HL-60 (cell line): ENCODE results near the gene ELAC2.

Experiments
- DNase-seq, 2 experiments: peaks; one replicate each; pipeline ENCODE4 v3.0.0-alpha.2; 2010 to 2020; ENCODE audit warnings: low read depth in 1 of 2, low spot score in 1 of 2
- H3K27ac ChIP-seq: fragments of 250-450 bp; sonication (Bioruptor Pico); replicated peaks from 2 replicates; pipeline ENCODE4 v1.5.1; 2020; ENCODE audit warnings: mild to moderate bottlenecking, moderate library complexity
- H3K27me3 ChIP-seq: fragments of 250-450 bp; sonication (Bioruptor Pico); 2 replicates; pipeline ENCODE4 v1.5.1; 2021; ENCODE audit warnings: mild to moderate bottlenecking, moderate library complexity; ENCODE audit not compliant: insufficient read depth, poor library complexity, severe bottlenecking
- H3K4me3 ChIP-seq: replicated peaks from 2 replicates; pipeline ENCODE4 v1.5.1; 2011; ENCODE audit warnings: mild to moderate bottlenecking, control low read depth, low read length; ENCODE audit not compliant: insufficient read depth
- GABPA ChIP-seq: IDR thresholded peaks from 2 replicates; pipeline ENCODE4 v1.6.1; 2012; ENCODE audit warnings: low read depth
- POLR2AphosphoS5 ChIP-seq: IDR thresholded peaks from 2 replicates; pipeline ENCODE4 v1.6.1; 2012; ENCODE audit warnings: low read depth
- SPI1 ChIP-seq: IDR thresholded peaks from 2 replicates; pipeline ENCODE4 v1.6.1; 2012; ENCODE audit warnings: low read depth, mild to moderate bottlenecking, borderline replicate concordance
- TF ChIP-seq, protein P1 (sequence below): IDR thresholded peaks from 2 replicates; pipeline ENCODE4 v1.6.1; 2012; ENCODE audit warnings: low read depth; ENCODE audit not compliant: insufficient replicate concordance
- TF ChIP-seq, protein P2 (sequence below): IDR thresholded peaks from one replicate; pipeline ENCODE4 v1.5.1; 2011; ENCODE audit warnings: low read length, control low read depth, inconsistent platforms; ENCODE audit not compliant: insufficient read depth

Gene ELAC2

GRCh38 chr17:13030056-13030455, 12.2 kb upstream of the ELAC2 start:
- Histone ChIP-seq H3K27ac (no peak overlapping the region), H3K4me3 (no peak overlapping the region), H3K27me3 (no peaks in the 10 kb centered on the region)
- DNase-seq, result no peak
- no peak for TF ChIP-seq GABPA
- TF ChIP-seq SPI1, result no peak
- TF ChIP-seq POLR2AphosphoS5, result no peak
- TF ChIP-seq, protein P1, sequence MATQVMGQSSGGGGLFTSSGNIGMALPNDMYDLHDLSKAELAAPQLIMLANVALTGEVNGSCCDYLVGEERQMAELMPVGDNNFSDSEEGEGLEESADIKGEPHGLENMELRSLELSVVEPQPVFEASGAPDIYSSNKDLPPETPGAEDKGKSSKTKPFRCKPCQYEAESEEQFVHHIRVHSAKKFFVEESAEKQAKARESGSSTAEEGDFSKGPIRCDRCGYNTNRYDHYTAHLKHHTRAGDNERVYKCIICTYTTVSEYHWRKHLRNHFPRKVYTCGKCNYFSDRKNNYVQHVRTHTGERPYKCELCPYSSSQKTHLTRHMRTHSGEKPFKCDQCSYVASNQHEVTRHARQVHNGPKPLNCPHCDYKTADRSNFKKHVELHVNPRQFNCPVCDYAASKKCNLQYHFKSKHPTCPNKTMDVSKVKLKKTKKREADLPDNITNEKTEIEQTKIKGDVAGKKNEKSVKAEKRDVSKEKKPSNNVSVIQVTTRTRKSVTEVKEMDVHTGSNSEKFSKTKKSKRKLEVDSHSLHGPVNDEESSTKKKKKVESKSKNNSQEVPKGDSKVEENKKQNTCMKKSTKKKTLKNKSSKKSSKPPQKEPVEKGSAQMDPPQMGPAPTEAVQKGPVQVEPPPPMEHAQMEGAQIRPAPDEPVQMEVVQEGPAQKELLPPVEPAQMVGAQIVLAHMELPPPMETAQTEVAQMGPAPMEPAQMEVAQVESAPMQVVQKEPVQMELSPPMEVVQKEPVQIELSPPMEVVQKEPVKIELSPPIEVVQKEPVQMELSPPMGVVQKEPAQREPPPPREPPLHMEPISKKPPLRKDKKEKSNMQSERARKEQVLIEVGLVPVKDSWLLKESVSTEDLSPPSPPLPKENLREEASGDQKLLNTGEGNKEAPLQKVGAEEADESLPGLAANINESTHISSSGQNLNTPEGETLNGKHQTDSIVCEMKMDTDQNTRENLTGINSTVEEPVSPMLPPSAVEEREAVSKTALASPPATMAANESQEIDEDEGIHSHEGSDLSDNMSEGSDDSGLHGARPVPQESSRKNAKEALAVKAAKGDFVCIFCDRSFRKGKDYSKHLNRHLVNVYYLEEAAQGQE, result no peak
- TF ChIP-seq, protein P2, sequence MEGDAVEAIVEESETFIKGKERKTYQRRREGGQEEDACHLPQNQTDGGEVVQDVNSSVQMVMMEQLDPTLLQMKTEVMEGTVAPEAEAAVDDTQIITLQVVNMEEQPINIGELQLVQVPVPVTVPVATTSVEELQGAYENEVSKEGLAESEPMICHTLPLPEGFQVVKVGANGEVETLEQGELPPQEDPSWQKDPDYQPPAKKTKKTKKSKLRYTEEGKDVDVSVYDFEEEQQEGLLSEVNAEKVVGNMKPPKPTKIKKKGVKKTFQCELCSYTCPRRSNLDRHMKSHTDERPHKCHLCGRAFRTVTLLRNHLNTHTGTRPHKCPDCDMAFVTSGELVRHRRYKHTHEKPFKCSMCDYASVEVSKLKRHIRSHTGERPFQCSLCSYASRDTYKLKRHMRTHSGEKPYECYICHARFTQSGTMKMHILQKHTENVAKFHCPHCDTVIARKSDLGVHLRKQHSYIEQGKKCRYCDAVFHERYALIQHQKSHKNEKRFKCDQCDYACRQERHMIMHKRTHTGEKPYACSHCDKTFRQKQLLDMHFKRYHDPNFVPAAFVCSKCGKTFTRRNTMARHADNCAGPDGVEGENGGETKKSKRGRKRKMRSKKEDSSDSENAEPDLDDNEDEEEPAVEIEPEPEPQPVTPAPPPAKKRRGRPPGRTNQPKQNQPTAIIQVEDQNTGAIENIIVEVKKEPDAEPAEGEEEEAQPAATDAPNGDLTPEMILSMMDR, result no peak

DNA sequence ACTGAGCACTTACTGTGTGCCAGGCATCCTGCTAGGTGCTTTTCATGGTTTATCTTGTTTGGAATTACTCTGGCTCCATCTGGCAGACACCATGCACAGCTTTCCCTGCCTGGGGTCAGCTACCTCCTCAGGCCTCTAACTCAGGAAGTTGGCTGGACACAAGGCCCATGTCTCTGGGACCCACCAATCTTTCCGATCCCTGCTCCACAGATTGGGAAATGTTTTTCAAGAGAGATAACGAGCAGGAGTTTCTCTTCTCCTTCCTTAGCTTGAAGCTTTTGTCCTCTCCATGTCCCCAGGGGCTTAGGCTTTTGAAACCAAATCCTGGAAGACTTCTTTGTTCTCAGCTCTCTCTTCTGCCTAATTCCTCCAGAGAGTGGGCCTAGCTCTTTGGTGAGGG, 11.5 kb upstream of the ELAC2 start:
- no peak for DNase-seq
- H3K27me3 ChIP-seq, result no peaks in the 10 kb centered on the region
- no peak overlapping the region for H3K27ac ChIP-seq
- TF ChIP-seq, protein P2, result no peak
- TF ChIP-seq, protein P1, result no peak
- TF ChIP-seq POLR2AphosphoS5 (no peak), SPI1 (no peak), GABPA (no peak)
- H3K4me3 ChIP-seq, result no peak overlapping the region

DNA sequence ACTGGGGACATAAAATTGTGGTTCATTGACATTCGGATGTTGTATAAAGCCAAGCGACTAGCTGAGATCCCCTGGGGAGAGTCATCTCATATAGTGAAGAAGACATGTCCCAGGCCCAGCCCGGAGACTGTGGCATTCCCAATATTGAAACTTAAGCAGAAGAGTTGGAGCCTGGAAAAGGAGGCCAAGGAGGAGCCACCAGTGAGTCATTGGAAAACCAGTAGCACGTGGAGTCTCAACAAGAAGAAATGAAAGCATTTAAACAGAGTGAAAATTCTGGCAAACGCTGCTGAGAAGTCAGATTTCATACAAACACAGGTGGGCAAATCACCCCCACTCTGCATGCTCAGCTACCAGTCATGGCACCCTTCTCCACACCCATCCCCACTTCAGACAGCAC, 9.4 kb upstream of the ELAC2 start:
- no peak overlapping the region for H3K4me3 ChIP-seq
- no peak overlapping the region for H3K27ac ChIP-seq
- no peak for TF ChIP-seq POLR2AphosphoS5
- TF ChIP-seq, protein P2, result no peak
- no peak for TF ChIP-seq GABPA
- TF ChIP-seq, protein P1, result no peak
- TF ChIP-seq SPI1, result no peak
- no peak for DNase-seq
- H3K27me3 ChIP-seq, result no peaks in the 10 kb centered on the region
